VCaP (cell line): ENCODE measurements around the gene SDHAF3.

ENCODE experiments used
- H3K27ac ChIP-seq: fragments of 450-650 bp; 2 replicates; pipeline ENCODE4 v1.5.1; 2017
- CTCF ChIP-seq: fragments of 450-650 bp; conservative IDR thresholded peaks from 2 replicates; pipeline ENCODE4 v1.5.1; 2017; ENCODE audit warnings: mild to moderate bottlenecking, moderate library complexity

The SDHAF3 gene

GRCh38 chr7:97089771-97090170 lies 27.7 kb upstream of the SDHAF3 start:
- H3K27ac ChIP-seq = no peak overlapping the region
- TF ChIP-seq CTCF = no peak

GRCh38 chr7:97090761-97091353 lies 26.6 kb upstream of the SDHAF3 start:
- no peak overlapping the region for H3K27ac ChIP-seq
- TF ChIP-seq CTCF = no peak

- H3K27ac ChIP-seq = no peak overlapping the region
- no peak for TF ChIP-seq CTCF
These were observed 23.1 kb upstream of the SDHAF3 start for GRCh38 chr7:97094284-97094930.

GRCh38 chr7:97096037-97096436 lies 21.5 kb upstream of the SDHAF3 start:
- TF ChIP-seq CTCF = no peak
- no peak overlapping the region for H3K27ac ChIP-seq

- no peak for TF ChIP-seq CTCF
These were observed 20.8 kb upstream of the SDHAF3 start for GRCh38 chr7:97096661-97097060.

GRCh38 chr7:97104719-97105238 lies 12.7 kb upstream of the SDHAF3 start:
- peak; percentile 88 for TF ChIP-seq CTCF

More at GRCh38 chr7:97096661-97097060, 20.8 kb upstream of the SDHAF3 start:
- no peak overlapping the region for H3K27ac ChIP-seq

GRCh38 chr7:97107192-97107800 lies 10.2 kb upstream of the SDHAF3 start:
- no peak overlapping the region for H3K27ac ChIP-seq
- no peak for TF ChIP-seq CTCF

More at GRCh38 chr7:97104719-97105238, 12.7 kb upstream of the SDHAF3 start:
- H3K27ac ChIP-seq = no peak overlapping the region
